ENCODE data around the gene CAB39L.
"Not testable (repeated sequence)": the region's sequence is repeated elsewhere in the genome, so short reads cannot be mapped to it uniquely, and the experiment has no call there.

CAB39L gene

GRCh38 chr13:49347650-49348385 lies 96.0 kb downstream of the CAB39L start:
- no peak for DNase-seq (ENCODE audit: low read depth in 2 of 2)

- no peak for DNase-seq (ENCODE audit: low read depth in 2 of 2)
Measured at GRCh38 chr13:49346460-49346859, 97.4 kb downstream of the CAB39L start.

- DNase-seq (ENCODE audit: low read depth in 2 of 2), result no peak
Measured at GRCh38 chr13:49343731-49344130, 100.1 kb downstream of the CAB39L start.

- no peak for DNase-seq (ENCODE audit: low read depth in 2 of 2)
Measured at GRCh38 chr13:49343255-49343654, 100.6 kb downstream of the CAB39L start.

GRCh38 chr13:49342454-49342853 lies 101.4 kb downstream of the CAB39L start:
- DNase-seq (ENCODE audit: low read depth in 2 of 2), result no peak

- no peak for DNase-seq (ENCODE audit: low read depth in 2 of 2)
Measured at GRCh38 chr13:49341941-49342340, 101.9 kb downstream of the CAB39L start.

- DNase-seq (ENCODE audit: low read depth in 2 of 2), result no peak
Measured at GRCh38 chr13:49341517-49341916, 102.3 kb downstream of the CAB39L start.

- DNase-seq (ENCODE audit: low read depth in 2 of 2), result no peak
Measured at GRCh38 chr13:49340161-49340560, 103.7 kb downstream of the CAB39L start.

- DNase-seq (ENCODE audit: low read depth in 2 of 2), result no peak
Measured at GRCh38 chr13:49336655-49337054, 107.2 kb downstream of the CAB39L start.

- DNase-seq (ENCODE audit: low read depth in 2 of 2), result no peak
Measured at GRCh38 chr13:49330546-49330864, 113.4 kb downstream of the CAB39L start.

GRCh38 chr13:49329831-49330545 lies 113.9 kb downstream of the CAB39L start:
- DNase-seq (ENCODE audit: low read depth in 2 of 2), result no peak

- not testable (repeated sequence) for DNase-seq (ENCODE audit: low read depth in 2 of 2)
Measured at GRCh38 chr13:49327145-49327544, 116.7 kb downstream of the CAB39L start.

- no peak for DNase-seq (ENCODE audit: low read depth in 2 of 2)
Measured at GRCh38 chr13:49326222-49326917, 117.5 kb downstream of the CAB39L start.

GRCh38 chr13:49323344-49323743 lies 120.5 kb downstream of the CAB39L start:
- DNase-seq (ENCODE audit: low read depth in 2 of 2), result no peak

GRCh38 chr13:49322702-49323101 lies 121.2 kb downstream of the CAB39L start:
- DNase-seq (ENCODE audit: low read depth in 2 of 2), result no peak

- DNase-seq (ENCODE audit: low read depth in 2 of 2), result no peak
Measured at GRCh38 chr13:49320975-49321374, 122.9 kb downstream of the CAB39L start.

- no peak for DNase-seq (ENCODE audit: low read depth in 2 of 2)
Measured at GRCh38 chr13:49319951-49320350, 123.9 kb downstream of the CAB39L start.

GRCh38 chr13:49319551-49319950 lies 124.3 kb downstream of the CAB39L start:
- no peak for DNase-seq (ENCODE audit: low read depth in 2 of 2)

- no peak for DNase-seq (ENCODE audit: low read depth in 2 of 2)
Measured at GRCh38 chr13:49315756-49316482, 127.9 kb downstream of the CAB39L start.

GRCh38 chr13:49315036-49315565 lies 128.8 kb downstream of the CAB39L start:
- DNase-seq (ENCODE audit: low read depth in 2 of 2), result no peak

GRCh38 chr13:49314344-49314882 lies 129.5 kb downstream of the CAB39L start:
- DNase-seq (ENCODE audit: low read depth in 2 of 2), result no peak

GRCh38 chr13:49311816-49312215 lies 132.0 kb downstream of the CAB39L start:
- DNase-seq (ENCODE audit: low read depth in 2 of 2), result no peak
